RWPE2 (cell line): ENCODE results near the gene RDH16.
"Not testable (repeated sequence)": the region's sequence is repeated elsewhere in the genome, so short reads cannot be mapped to it uniquely, and the experiment has no call there.

Experiments used
- ATAC-seq: fragments of 200-7000 bp; cut with Tn5 transposase; 3 replicates; pipeline ENCODE4 v1.9.1; 2021; ENCODE audit warnings: low read depth
- DNase-seq: peaks from one replicate; pipeline ENCODE4 v3.0.0-alpha.2; 2020; ENCODE audit warnings: low spot score
- H3K27ac ChIP-seq: fragments of 450-650 bp; 2 replicates; pipeline ENCODE4 v1.5.1; 2017; ENCODE audit warnings: mild to moderate bottlenecking; ENCODE audit not compliant: poor library complexity, severe bottlenecking
- H3K27me3 ChIP-seq: fragments of 250-450 bp; sonication (Bioruptor Pico); 2 replicates; pipeline ENCODE4 v1.5.1; 2021; ENCODE audit warnings: mild to moderate bottlenecking, moderate library complexity; ENCODE audit not compliant: insufficient read depth, poor library complexity, severe bottlenecking
- H3K36me3 ChIP-seq: fragments of 250-450 bp; sonication (Bioruptor Pico); 2 replicates; pipeline ENCODE4 v1.5.1; 2020; ENCODE audit warnings: low read depth, mild to moderate bottlenecking, moderate library complexity
- H3K4me1 ChIP-seq: fragments of 250-450 bp; sonication (Bioruptor Pico); 2 replicates; pipeline ENCODE4 v1.5.1; 2021; ENCODE audit warnings: mild to moderate bottlenecking, moderate library complexity; ENCODE audit not compliant: insufficient read depth, poor library complexity, severe bottlenecking
- H3K4me3 ChIP-seq: fragments of 250-450 bp; sonication (Bioruptor Pico); 2 replicates; pipeline ENCODE4 v1.5.1; 2021; ENCODE audit warnings: mild to moderate bottlenecking, moderate library complexity; ENCODE audit not compliant: severe bottlenecking
- H3K9me3 ChIP-seq: fragments of 250-450 bp; sonication (Bioruptor Pico); 2 replicates; pipeline ENCODE4 v1.5.1; 2021; ENCODE audit warnings: mild to moderate bottlenecking, moderate library complexity; ENCODE audit not compliant: severe bottlenecking
- CTCF ChIP-seq: fragments of 450-650 bp; IDR thresholded peaks from one replicate; pipeline ENCODE4 v1.5.1; 2017; ENCODE audit warnings: mild to moderate bottlenecking, moderate library complexity; ENCODE audit not compliant: poor library complexity, severe bottlenecking

RDH16 gene

GRCh38 chr12:56983386-56983785 is 26.0 kb upstream of the RDH16 start:
- DNase-seq (no peak), ATAC-seq (no peak)
- Histone ChIP-seq H3K4me3 (no peak overlapping the region), H3K4me1 (peaks cover 17% of the 10 kb centered on the region), H3K27me3 (no peaks in the 10 kb centered on the region), H3K36me3 (no peaks in the 10 kb centered on the region), H3K27ac (no peak overlapping the region), H3K9me3 (no peaks in the 10 kb centered on the region)
- TF ChIP-seq CTCF: no peak

- not testable (repeated sequence) for ATAC-seq, H3K27me3 ChIP-seq, DNase-seq, H3K36me3 ChIP-seq, H3K27ac ChIP-seq, H3K9me3 ChIP-seq, H3K4me3 ChIP-seq
- peaks cover 17% of the 10 kb centered on the region for H3K4me1 ChIP-seq
Observed at GRCh38 chr12:56982578-56983236, 25.3 kb upstream of the RDH16 start.

- ATAC-seq: no peak
- no peaks in the 10 kb centered on the region for H3K36me3 ChIP-seq
- peaks cover 3% of the 10 kb centered on the region for H3K4me1 ChIP-seq
- TF ChIP-seq CTCF: no peak
- no peak overlapping the region for H3K27ac ChIP-seq
- H3K9me3 ChIP-seq: no peaks in the 10 kb centered on the region
- DNase-seq: no peak
- H3K27me3 ChIP-seq: no peaks in the 10 kb centered on the region
- no peak overlapping the region for H3K4me3 ChIP-seq
Observed at GRCh38 chr12:56980941-56981530, 23.6 kb upstream of the RDH16 start.

- DNase-seq: no peak
Observed at GRCh38 chr12:56980268-56980667, 22.9 kb upstream of the RDH16 start.

GRCh38 chr12:56979628-56980027 is 22.2 kb upstream of the RDH16 start:
- no peak overlapping the region for H3K27ac ChIP-seq
- DNase-seq: no peak
- TF ChIP-seq CTCF: no peak
- H3K4me1 ChIP-seq: no peaks in the 10 kb centered on the region
- H3K4me3 ChIP-seq: no peak overlapping the region
- no peaks in the 10 kb centered on the region for H3K27me3 ChIP-seq
- no peaks in the 10 kb centered on the region for H3K36me3 ChIP-seq
- no peak for ATAC-seq
- H3K9me3 ChIP-seq: no peaks in the 10 kb centered on the region

More at GRCh38 chr12:56980268-56980667, 22.9 kb upstream of the RDH16 start:
- no peak for TF ChIP-seq CTCF
- H3K27me3 ChIP-seq: no peaks in the 10 kb centered on the region
- H3K9me3 ChIP-seq: no peaks in the 10 kb centered on the region
- no peak overlapping the region for H3K27ac ChIP-seq
- H3K4me3 ChIP-seq: no peak overlapping the region
- ATAC-seq: no peak
- no peaks in the 10 kb centered on the region for H3K36me3 ChIP-seq
- no peaks in the 10 kb centered on the region for H3K4me1 ChIP-seq
